Neutrophil (primary cell): ENCODE results near the gene KCNA1.

Experiments
- H3K27ac ChIP-seq: fragments of 200-600 bp; sonication (generic); 2 replicates; pipeline ENCODE4 v1.5.1; 2016; ENCODE audit warnings: mild to moderate bottlenecking, moderate library complexity
- H3K27me3 ChIP-seq: fragments of 200-600 bp; sonication (generic); 2 replicates; pipeline ENCODE4 v1.6.0; 2016; ENCODE audit warnings: mild to moderate bottlenecking
- H3K36me3 ChIP-seq: fragments of 200-600 bp; sonication (generic); 2 replicates; pipeline ENCODE4 v1.5.1; 2017
- H3K4me1 ChIP-seq, 2 experiments: fragments of 200-600 bp in 1 of 2; sonication (generic) in 1 of 2; 1 replicate in 1 of 2; 2 replicates in 1 of 2; pipeline versions ENCODE4 v1.5.1 to v1.6.1; 2013 to 2016; ENCODE audit warnings: low read depth in 1 of 2, low read length in 1 of 2, mild to moderate bottlenecking in 1 of 2, moderate library complexity in 1 of 2; ENCODE audit not compliant: control insufficient read depth in 1 of 2, insufficient read depth in 1 of 2
- H3K4me3 ChIP-seq, 2 experiments: fragments of 200-600 bp in 1 of 2; sonication (generic) in 1 of 2; 1 replicate in 1 of 2; 2 replicates in 1 of 2; pipeline ENCODE4 v1.5.1; 2013 to 2016; ENCODE audit warnings: low read depth in 1 of 2, low read length in 1 of 2, mild to moderate bottlenecking in 1 of 2, moderate library complexity in 1 of 2
- H3K9me3 ChIP-seq: fragments of 200-600 bp; sonication (generic); 2 replicates; pipeline ENCODE4 v1.5.1; 2016
- CTCF ChIP-seq: fragments of 200-600 bp; sonication (generic); IDR thresholded peaks from 2 replicates; pipeline ENCODE4 v1.5.1; 2016; ENCODE audit warnings: antibody characterized with exemption

KCNA1 gene

DNA sequence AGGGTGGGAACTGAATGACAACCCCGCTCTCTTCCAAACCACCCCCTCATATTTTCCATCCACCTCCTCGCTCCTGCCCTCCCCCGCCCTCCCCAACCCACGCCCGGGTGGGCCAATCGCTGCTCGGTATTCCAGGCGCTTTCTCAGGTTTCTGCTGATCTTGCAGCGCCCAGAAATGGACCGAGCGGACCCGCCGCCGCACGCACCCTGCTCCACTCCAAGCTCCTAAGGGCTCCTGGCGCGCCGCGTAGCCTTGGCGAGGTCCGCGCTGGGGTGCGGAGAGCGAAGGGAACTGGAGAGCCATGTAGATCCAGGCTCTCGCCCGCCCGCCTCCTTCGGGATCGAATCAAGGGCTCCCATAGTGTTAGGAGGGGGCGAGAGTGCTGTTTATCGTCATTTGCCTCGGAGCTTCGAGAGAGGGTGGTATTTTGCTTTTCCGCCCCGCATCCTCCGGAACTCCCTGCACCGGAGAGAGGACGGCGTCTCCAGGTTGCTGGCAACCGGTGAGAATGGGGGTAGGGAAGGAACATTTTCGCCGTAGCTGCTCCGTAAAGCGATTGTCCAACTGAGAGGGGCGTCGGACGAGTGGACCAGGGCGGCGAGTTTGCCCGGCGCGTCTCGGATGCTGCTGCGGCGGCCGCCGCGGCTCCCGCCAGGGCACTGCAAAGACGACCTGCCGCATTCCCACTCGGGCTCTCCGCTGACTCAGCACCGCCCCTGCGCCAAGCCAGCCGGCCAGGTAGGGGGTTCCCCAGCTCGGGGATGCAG lies at the start of gene KCNA1:
Gene KCNA1 (plus strand): TSS at position 172 of the 768 bp plus-strand sequence. CDS start 1,474 bp downstream, outside the sequence.
- Histone ChIP-seq H3K27me3 (peaks cover 100% of the 10 kb centered on the region), H3K27ac (no peak within 1 kb of the TSS), H3K9me3 (no peaks in the 10 kb centered on the region), H3K4me1 (no peaks in the 10 kb centered on the region), H3K36me3 (no peaks in the 10 kb centered on the region), H3K4me3 (no peak within 1 kb of the TSS)
- TF ChIP-seq CTCF, result no peak

- no peaks in the 10 kb centered on the region for H3K9me3 ChIP-seq
- no peak for TF ChIP-seq CTCF
- H3K4me1 ChIP-seq, result no peaks in the 10 kb centered on the region
- H3K27me3 ChIP-seq, result peaks cover 48% of the 10 kb centered on the region
- H3K4me3 ChIP-seq, result no peak overlapping the region
- H3K36me3 ChIP-seq, result no peaks in the 10 kb centered on the region
- no peak overlapping the region for H3K27ac ChIP-seq
These were observed 49.0 kb upstream of the KCNA1 start for GRCh38 chr12:4860741-4861140.

DNA sequence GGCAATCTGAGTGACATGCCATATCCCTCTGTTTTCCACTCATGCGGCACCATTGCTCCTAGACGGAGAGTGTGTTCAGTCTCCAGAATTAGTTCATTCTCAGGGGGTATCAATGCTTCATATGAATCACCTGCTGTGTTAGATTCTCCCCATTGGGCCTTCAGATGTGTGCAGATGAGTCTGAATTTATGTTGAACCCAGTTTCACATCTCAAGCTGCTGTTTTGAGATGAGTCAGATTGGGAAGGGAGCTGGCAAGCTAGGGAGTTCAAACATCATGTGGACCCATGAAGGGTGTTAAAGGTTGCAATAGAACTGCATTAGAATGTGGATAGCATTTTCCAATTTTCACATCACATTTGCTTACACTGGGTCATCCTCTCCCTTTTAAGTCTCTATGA lies 46.9 kb upstream of the KCNA1 start:
- peaks cover 49% of the 10 kb centered on the region for H3K27me3 ChIP-seq
- no peaks in the 10 kb centered on the region for H3K4me1 ChIP-seq
- H3K27ac ChIP-seq, result no peak overlapping the region
- no peak overlapping the region for H3K4me3 ChIP-seq
- H3K36me3 ChIP-seq, result no peaks in the 10 kb centered on the region
- no peaks in the 10 kb centered on the region for H3K9me3 ChIP-seq
- TF ChIP-seq CTCF, result no peak

- no peak for TF ChIP-seq CTCF
- H3K27me3 ChIP-seq, result peaks cover 35% of the 10 kb centered on the region
- no peak overlapping the region for H3K4me3 ChIP-seq
- no peak overlapping the region for H3K27ac ChIP-seq
- H3K4me1 ChIP-seq, result no peaks in the 10 kb centered on the region
- H3K36me3 ChIP-seq, result no peaks in the 10 kb centered on the region
- H3K9me3 ChIP-seq, result no peaks in the 10 kb centered on the region
These were observed 45.1 kb upstream of the KCNA1 start for GRCh38 chr12:4864575-4864974.

GRCh38 chr12:4865246-4865645 lies 44.5 kb upstream of the KCNA1 start:
- Histone ChIP-seq H3K27me3 (peaks cover 34% of the 10 kb centered on the region), H3K4me3 (no peak overlapping the region), H3K9me3 (no peaks in the 10 kb centered on the region), H3K36me3 (no peaks in the 10 kb centered on the region), H3K4me1 (no peaks in the 10 kb centered on the region), H3K27ac (no peak overlapping the region)
- no peak for TF ChIP-seq CTCF
